SK-N-SH treated with all-trans-retinoic acid at 6 μM for 48 hours (cell line): ENCODE results near the gene NRXN3.

ENCODE experiments used
- ARNTL ChIP-seq: fragments of 450-650 bp; formaldehyde crosslinking; IDR thresholded peaks from 2 replicates; pipeline ENCODE4 v1.5.0; 2020; ENCODE audit warnings: low read depth, mild to moderate bottlenecking, moderate library complexity, borderline replicate concordance
- CREB5 ChIP-seq: fragments of 250-450 bp; sonication (Bioruptor Pico); IDR thresholded peaks from 2 replicates; pipeline ENCODE4 v1.5.1; 2020; ENCODE audit warnings: low read depth, mild to moderate bottlenecking, moderate library complexity
- GLIS3 ChIP-seq: fragments of 250-450 bp; sonication (Bioruptor Pico); IDR thresholded peaks from 2 replicates; pipeline ENCODE4 v1.5.0; 2020; ENCODE audit warnings: mild to moderate bottlenecking, moderate library complexity
- ISL1 ChIP-seq: fragments of 250-450 bp; sonication (Bioruptor Pico); IDR thresholded peaks from 2 replicates; pipeline ENCODE4 v2.1.2; 2022; ENCODE audit warnings: mild to moderate bottlenecking, moderate library complexity
- PPARA ChIP-seq: fragments of 250-450 bp; sonication (Bioruptor Pico); IDR thresholded peaks from 2 replicates; pipeline ENCODE4 v1.5.0; 2020; ENCODE audit warnings: mild to moderate bottlenecking, borderline replicate concordance
- RARB ChIP-seq: fragments of 250-450 bp; sonication (Bioruptor Pico); IDR thresholded peaks from 2 replicates; pipeline ENCODE4 v1.8.0; 2021; ENCODE audit warnings: mild to moderate bottlenecking, moderate library complexity
- TOX ChIP-seq: fragments of 250-450 bp; sonication (Bioruptor Pico); IDR thresholded peaks from 2 replicates; pipeline ENCODE4 v1.8.0; 2021; ENCODE audit warnings: mild to moderate bottlenecking, moderate library complexity, borderline replicate concordance
- TSHZ2 ChIP-seq: fragments of 250-450 bp; sonication (Bioruptor Pico); IDR thresholded peaks from 2 replicates; pipeline ENCODE4 v1.5.0; 2020; ENCODE audit warnings: mild to moderate bottlenecking, moderate library complexity
- ZC3H10 ChIP-seq: fragments of 250-450 bp; sonication (Bioruptor Pico); IDR thresholded peaks from 2 replicates; pipeline ENCODE4 v1.5.1; 2021; ENCODE audit warnings: mild to moderate bottlenecking, moderate library complexity
- ZFP30 ChIP-seq: fragments of 450-650 bp; formaldehyde crosslinking; IDR thresholded peaks from 2 replicates; pipeline ENCODE4 v1.5.0; 2022; ENCODE audit warnings: mild to moderate bottlenecking, moderate library complexity
- ZNF565 ChIP-seq: fragments of 450-650 bp; formaldehyde crosslinking; conservative IDR thresholded peaks from 2 replicates; pipeline ENCODE4 v1.5.0; 2020; ENCODE audit warnings: low read depth, mild to moderate bottlenecking, moderate library complexity
- ZNF70 ChIP-seq: fragments of 450-650 bp; formaldehyde crosslinking; IDR thresholded peaks from 2 replicates; pipeline ENCODE4 v1.5.0; 2020; ENCODE audit warnings: mild to moderate bottlenecking, moderate library complexity
- TF ChIP-seq, protein P1 (sequence below): fragments of 250-450 bp; sonication (Bioruptor Pico); IDR thresholded peaks from 2 replicates; pipeline ENCODE4 v1.8.0; 2020; ENCODE audit warnings: mild to moderate bottlenecking, moderate library complexity, borderline replicate concordance

- TF ChIP-seq ISL1 = no peak
- TF ChIP-seq ZNF565 (CRISPR knock-in tag) = no peak
- TF ChIP-seq PPARA = no peak
- TF ChIP-seq, protein P1, sequence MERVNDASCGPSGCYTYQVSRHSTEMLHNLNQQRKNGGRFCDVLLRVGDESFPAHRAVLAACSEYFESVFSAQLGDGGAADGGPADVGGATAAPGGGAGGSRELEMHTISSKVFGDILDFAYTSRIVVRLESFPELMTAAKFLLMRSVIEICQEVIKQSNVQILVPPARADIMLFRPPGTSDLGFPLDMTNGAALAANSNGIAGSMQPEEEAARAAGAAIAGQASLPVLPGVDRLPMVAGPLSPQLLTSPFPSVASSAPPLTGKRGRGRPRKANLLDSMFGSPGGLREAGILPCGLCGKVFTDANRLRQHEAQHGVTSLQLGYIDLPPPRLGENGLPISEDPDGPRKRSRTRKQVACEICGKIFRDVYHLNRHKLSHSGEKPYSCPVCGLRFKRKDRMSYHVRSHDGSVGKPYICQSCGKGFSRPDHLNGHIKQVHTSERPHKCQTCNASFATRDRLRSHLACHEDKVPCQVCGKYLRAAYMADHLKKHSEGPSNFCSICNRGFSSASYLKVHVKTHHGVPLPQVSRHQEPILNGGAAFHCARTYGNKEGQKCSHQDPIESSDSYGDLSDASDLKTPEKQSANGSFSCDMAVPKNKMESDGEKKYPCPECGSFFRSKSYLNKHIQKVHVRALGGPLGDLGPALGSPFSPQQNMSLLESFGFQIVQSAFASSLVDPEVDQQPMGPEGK = no peak
- no peak for TF ChIP-seq ZC3H10 (CRISPR knock-in tag)
- no peak for TF ChIP-seq TSHZ2 (CRISPR knock-in tag)
- no peak for TF ChIP-seq RARB (CRISPR knock-in tag)
- TF ChIP-seq ZNF70 = no peak
- TF ChIP-seq GLIS3 (CRISPR knock-in tag) = no peak
- TF ChIP-seq CREB5 (CRISPR knock-in tag) = no peak
- no peak for TF ChIP-seq ARNTL (CRISPR knock-in tag)
- no peak for TF ChIP-seq ZFP30 (CRISPR knock-in tag)
- no peak for TF ChIP-seq TOX (CRISPR knock-in tag)
Measured at GRCh38 chr14:78683206-78683605, 513.0 kb downstream of the NRXN3 start.
